Measurements from ENCODE around the gene LCN6.
"Not testable (repeated sequence)": the region's sequence is repeated elsewhere in the genome, so short reads cannot be mapped to it uniquely, and the experiment has no call there.

The LCN6 gene

GRCh38 chr9:136784249-136784996, 36.1 kb upstream of the LCN6 start:
- FAIRE-seq, result no peak
- no peak for DNase-seq (ENCODE audit: low spot score)

DNA sequence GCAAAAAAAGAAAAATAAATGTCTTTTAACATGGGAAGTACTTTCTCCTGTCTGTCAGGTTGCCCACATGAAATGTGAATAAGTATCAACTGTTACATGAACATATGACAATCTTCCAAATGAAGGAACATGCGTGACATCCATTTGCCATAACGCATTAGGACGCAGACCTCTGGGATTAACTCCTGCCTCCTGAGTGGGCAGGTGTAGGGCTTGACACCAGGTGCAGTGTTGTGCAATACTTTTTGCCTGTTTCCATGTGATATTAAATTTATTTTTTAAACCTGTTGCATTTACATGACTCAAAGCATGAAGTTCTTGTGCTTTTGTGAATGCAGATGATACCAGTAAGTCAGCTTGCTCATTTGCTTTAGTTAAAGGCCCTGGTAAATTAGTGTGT, 34.1 kb upstream of the LCN6 start:
- FAIRE-seq, result no peak
- no peak for DNase-seq (ENCODE audit: low spot score)

DNA sequence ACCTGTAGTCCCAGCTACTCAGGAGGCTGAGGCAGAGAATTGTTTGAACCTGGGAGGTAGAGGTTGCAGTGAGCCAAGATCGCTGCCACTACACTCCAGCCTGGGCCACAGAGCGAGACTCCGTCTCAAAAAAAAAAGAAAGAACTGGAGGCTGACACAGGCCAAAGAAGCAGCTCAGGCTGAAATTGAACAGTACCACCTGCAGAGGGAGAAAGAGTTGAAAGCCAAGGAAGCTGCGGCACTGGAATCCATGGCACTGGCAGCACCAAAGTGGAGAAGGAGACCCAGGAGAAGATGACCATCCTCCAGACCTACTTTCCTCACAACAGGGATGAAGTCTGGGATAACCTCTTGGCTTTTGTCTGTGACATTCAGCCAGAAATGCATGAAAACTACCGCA, 31.5 kb upstream of the LCN6 start:
- DNase-seq (ENCODE audit: low spot score) (no peak), FAIRE-seq (no peak)

DNA sequence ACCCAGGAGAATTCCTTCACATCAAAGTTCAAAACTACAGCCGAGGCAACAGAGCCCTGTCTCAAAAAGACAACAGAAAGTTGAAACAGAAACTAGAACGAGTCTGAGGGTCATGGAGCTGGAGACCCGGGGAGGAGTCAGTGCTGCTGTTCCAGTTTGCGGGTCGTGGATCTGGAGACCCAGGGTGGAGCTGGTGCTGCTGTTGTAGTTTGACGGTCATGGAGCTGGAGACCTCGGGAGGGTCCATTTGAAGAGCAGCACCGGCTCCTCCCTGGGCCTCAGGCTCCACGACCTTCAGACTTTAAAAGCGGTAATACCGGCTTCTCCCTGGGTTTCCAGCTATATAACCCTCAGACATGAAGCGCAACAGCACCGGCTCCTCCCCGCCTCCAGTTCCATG, 29.0 kb upstream of the LCN6 start:
- DNase-seq (ENCODE audit: low spot score) (no peak), FAIRE-seq (no peak)

DNA sequence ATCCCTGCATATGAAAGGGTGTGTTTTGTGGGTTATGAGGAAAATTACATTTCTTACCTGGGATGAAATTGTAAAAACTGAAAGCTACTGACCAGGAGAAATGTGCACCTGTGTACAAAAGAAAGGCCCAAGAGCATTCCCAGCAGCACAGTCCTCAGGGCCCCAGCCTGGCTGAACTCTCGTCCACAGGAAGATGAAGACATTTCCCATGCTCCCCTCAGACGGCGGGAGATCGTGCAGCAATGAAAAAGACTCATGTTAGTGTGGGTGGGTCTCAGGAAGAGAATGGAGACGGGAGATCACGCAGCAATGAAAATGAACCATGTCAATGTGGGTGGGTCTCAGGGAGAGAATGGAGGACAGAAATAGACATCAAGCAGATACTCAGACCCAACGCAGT, 28.6 kb upstream of the LCN6 start:
- no peak for FAIRE-seq
- DNase-seq (ENCODE audit: low spot score), result no peak

GRCh38 chr9:136775191-136775590, 26.9 kb upstream of the LCN6 start:
- DNase-seq (ENCODE audit: low spot score) (no peak), FAIRE-seq (no peak)

GRCh38 chr9:136774416-136775045, 26.2 kb upstream of the LCN6 start:
- DNase-seq (ENCODE audit: low spot score), result no peak
- no peak for FAIRE-seq

- DNase-seq (ENCODE audit: low spot score), result no peak
Observed at GRCh38 chr9:136773386-136774044, 25.2 kb upstream of the LCN6 start.

GRCh38 chr9:136771907-136772415, 23.6 kb upstream of the LCN6 start:
- FAIRE-seq (no peak), DNase-seq (ENCODE audit: low spot score) (no peak)

More at GRCh38 chr9:136773386-136774044, 25.2 kb upstream of the LCN6 start:
- no peak for FAIRE-seq

- no peak for DNase-seq (ENCODE audit: low spot score)
- no peak for FAIRE-seq
Observed at GRCh38 chr9:136769710-136770191, 21.4 kb upstream of the LCN6 start.

DNA sequence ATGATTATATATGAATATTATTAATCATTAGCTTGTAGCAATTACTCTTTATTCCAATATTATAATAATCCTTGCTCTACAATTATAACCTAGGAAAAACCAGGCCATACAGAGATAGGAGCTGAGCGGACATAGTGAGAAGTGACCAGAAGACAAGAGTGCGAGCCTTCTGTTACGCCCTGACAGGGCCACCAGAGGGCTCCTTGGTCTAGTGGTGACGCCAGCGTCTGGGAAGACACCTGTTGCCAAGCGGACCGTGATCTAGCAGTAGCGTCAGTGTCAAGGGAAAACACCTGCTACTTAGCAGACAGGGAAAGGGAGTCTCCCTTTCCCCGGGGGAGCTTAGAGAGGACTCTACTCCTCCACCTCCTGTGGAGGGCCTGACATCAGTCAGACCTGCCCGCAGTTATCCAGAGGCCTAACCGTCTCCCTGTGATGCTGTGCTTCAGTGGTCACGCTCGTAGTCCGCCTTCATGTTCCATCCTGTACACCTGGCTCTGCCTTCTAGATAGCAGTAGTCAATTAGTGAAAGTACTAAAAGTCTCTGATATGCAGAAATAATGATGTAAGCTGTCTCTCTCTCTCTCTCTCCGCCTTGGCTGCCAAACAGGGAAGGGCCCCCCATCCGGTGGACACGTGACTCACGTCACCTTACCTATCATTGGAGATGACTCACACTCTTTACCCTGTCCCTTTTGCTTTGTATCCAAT, 18.2 kb upstream of the LCN6 start:
- not testable (repeated sequence) for DNase-seq (ENCODE audit: low spot score); FAIRE-seq

DNA sequence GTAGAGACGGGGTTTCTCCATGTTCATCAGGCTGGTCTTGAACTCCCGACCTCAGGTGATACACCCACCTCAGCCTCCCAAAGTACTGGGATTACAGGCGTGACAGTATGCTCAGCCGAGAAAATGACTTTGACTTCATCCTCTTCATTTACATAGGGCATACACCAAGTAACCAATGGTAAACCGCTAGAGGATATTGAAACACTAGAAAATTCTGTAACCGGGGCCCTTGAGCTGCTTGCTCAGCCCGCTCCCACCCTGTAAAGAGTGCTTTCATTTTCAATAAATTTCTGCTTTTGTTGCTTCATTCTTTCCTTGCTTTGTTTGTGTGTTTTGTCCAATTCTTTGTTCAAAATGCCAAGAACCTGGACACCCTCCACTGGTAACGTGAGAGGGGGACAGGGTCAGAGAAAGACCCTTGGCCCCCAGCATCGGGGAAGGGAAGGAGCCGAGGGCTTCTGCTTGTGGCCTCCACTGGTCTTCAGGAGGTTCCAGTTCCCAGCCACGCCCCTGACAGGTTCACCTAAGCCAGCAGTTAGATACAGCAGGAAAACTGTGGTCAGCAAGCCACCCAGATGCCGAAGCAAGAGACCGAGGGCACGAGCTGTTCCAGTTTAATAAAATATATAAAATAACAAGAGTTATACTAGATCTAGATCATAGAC, 17.6 kb upstream of the LCN6 start:
- not testable (repeated sequence) for DNase-seq (ENCODE audit: low spot score); FAIRE-seq

DNA sequence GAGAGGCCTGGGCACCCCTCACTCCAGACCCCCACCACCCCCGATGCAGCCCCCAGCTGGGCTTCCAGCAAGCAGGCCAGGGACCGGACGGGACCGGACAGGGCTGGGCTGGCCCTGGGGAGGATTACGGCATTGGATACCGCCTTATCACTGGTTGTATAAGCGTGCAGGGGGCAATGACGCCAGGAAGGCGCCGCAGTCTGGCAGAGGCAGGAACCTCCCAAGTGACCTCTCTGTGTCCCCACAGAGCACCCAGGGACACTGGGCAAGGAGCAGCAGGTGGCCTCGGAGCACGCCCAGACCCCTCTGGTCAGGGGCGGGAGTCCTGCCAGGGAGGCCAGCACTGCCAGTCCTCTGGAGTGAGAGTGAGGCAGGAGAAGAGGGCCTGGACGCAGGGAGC, 16.7 kb upstream of the LCN6 start:
- no peak for DNase-seq (ENCODE audit: low spot score)
- FAIRE-seq, result no peak

DNA sequence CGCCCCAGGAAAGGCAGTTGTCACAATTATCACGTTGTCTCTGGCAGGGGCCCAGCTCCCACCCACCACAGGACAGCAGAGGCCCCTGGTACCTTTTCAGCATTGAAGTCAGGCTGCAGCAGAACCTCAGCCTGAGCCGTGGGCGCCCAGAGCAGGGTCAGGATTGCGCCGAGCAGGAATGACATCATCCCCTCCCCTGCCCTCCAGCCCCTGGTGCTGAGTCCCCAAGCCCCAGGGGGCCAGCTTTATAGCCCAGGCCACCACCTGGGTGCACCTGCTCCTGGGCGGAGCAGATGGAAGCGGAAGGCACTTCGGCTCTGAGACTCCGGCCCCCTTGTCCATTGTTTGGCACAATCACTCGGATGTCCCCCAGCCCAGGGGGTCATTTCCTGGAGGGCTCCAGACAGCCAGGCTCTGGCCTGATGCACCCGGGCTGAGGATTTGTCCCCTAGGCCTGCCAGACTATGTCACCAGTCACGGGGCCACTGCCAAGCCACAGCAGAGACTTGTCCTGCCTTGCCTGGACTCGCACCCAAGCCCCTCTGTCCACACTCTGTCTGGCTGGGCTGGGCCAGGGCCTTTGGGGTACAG, 16.1 kb upstream of the LCN6 start, which contains the start of gene LCN15:
Gene LCN15, minus strand, starts transcription at position 218 of the 591 bp plus-strand sequence. Its CDS starts 30 bp downstream, at position 188.
- no peak for FAIRE-seq
- DNase-seq (ENCODE audit: low spot score), result no peak

DNA sequence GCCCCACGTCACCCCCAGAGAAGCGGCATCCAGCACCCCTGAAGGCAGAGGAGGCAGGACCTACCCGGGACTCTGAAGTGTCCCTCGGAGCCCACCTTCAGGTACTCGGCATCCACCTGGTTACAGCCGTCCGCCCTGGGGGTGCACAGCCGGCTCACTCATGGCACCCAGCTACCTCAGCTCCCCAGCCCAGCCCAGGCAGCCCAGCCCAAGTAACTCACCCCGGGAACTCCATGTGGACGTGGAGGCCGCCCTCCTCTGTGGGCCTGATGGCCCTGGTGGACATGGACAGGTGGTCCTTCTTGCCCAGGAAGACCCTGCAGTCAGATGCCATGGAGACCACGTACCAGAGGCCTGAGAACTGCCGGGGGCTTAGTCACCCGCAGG, 15.3 kb upstream of the LCN6 start:
- FAIRE-seq, result no peak

GRCh38 chr9:136762915-136763648, 14.8 kb upstream of the LCN6 start:
- no peak for FAIRE-seq
- DNase-seq (ENCODE audit: low spot score), result peak; percentile 54

More for the DNA sequence above, 15.3 kb upstream of the LCN6 start:
- no peak for DNase-seq (ENCODE audit: low spot score)

GRCh38 chr9:136762221-136762691, 13.9 kb upstream of the LCN6 start:
- FAIRE-seq (no peak), DNase-seq (ENCODE audit: low spot score) (no peak)

DNA sequence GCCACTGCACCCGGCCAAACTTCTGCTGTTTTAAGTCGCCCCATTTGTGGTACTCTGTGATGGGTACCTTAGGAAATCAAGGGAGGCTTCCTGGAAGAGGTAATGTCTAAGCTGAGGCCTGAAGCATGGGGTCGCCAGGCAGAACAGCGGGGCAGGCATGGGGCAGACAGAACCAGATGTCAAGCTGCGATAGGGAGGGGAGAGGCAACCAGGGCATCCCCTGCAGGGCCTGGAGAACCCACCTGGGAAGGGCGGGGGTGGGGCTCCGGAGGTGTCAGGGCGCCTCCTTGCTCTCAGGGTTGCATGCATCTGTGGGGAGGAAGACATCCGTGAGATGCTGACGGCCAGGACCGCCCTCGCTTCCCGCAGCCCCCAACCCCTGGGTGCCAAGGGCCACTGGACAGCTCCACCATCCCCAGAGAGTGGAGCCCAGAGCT, 13.2 kb upstream of the LCN6 start:
- FAIRE-seq (no peak), DNase-seq (ENCODE audit: low spot score) (no peak)

- peak; percentile 71 for DNase-seq (ENCODE audit: low spot score)
- FAIRE-seq, result not testable (repeated sequence)
Observed at GRCh38 chr9:136760834-136761544, 12.7 kb upstream of the LCN6 start.
